ENCODE measurements around the gene PCNX4. TPM values are rescaled to one million over a fixed set of nuclear protein-coding genes. Genes with fewer than 3 reads are reported as not detected.

The PCNX4 gene
- total RNA-seq, 1 donor from 2014 or later = 96.8 TPM

DNA sequence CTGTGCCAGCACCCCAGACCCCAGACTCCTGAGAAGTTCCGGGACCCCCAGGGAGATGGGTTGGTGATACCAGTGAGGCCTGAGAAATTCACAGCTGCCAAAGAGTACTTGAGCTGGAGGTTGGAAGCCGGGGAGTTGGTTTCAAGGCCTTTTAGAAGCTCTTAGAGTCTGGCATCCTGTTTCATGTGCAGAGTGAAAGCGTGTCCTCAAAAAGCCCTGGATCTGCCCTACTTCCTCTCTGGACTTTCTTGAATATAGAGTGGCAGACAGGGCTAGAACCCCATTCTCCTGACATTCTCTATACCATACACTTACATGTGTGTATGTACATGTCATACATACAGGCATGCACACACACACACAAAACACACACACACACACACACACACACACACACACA, 126.0 kb downstream of the PCNX4 start:
- DNase-seq (ENCODE audit: low read depth) = no peak
- Histone ChIP-seq H3K36me3 (ENCODE audit: control insufficient read depth, insufficient read depth, low read length) (no peaks in the 10 kb centered on the region), H3K4me3 (ENCODE audit: low read depth, low read length) (no peak overlapping the region), H3K27me3 (ENCODE audit: control insufficient read depth, insufficient read depth, low read length) (no peaks in the 10 kb centered on the region)
- TF ChIP-seq CTCF (IDR thresholded peaks at IDR 0.05; ENCODE audit: insufficient read depth, low read length, poor library complexity, severe bottlenecking) = no peak

Other genes with a start within 250 kb of the PCNX4 start
- gene RTN1, start 221.1 kb upstream of the PCNX4 start, total RNA-seq = 0.41 and 0.79 TPM in 2 replicates
- gene LRRC9, start 171.8 kb upstream of the PCNX4 start, total RNA-seq = 0.07 TPM in 1 of 2 replicates, not detected in the other
- 85.8 and 107 TPM in 2 replicates for gene DHRS7, start 73.5 kb downstream of the PCNX4 start, total RNA-seq
- 24.6 and 26.1 TPM in 2 replicates for gene PPM1A, start 157.3 kb downstream of the PCNX4 start, total RNA-seq